HG02610 (cell line): ENCODE measurements around the gene HELT.

Experiments used
- ATAC-seq: cut with Tn5 transposase; IDR thresholded peaks from one replicate; pipeline ENCODE4 v1.9.1; 2021; ENCODE audit warnings: mild to moderate bottlenecking, moderate library complexity; ENCODE audit not compliant: unreplicated experiment

The HELT gene

GRCh38 chr4:185003596-185004351 lies 14.5 kb upstream of the HELT start:
- ATAC-seq, result no peak

GRCh38 chr4:185004562-185005218 lies 13.6 kb upstream of the HELT start:
- peak; percentile 35 for ATAC-seq

DNA sequence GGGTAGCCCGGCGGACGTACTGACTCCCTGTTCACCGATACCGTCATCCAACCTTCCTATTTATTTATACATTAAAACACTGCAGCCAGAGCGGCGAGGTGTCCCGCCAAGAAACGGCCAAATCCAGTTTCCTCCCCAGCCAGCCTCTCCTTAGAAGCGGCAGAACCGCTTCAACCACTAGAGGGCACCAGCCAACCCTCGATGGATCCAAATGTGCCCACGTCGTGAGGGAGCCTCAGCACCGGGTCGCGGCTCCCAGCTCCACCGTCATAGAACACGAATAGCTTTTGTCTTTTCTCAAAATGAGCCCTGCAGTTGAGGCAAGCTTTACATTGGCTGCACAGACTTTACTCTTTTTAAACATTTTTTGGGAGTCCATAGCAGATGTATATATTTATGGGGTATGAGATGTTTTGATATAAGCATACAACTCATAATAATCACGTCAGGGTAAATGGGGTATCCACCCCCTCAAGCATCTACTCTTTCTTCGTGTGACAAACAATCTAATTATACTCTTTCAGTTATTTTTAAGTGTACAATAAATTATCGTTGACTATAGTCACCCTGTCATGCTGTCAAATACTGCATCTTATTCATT lies 13.0 kb upstream of the HELT start:
- ATAC-seq, result peak; percentile 91

DNA sequence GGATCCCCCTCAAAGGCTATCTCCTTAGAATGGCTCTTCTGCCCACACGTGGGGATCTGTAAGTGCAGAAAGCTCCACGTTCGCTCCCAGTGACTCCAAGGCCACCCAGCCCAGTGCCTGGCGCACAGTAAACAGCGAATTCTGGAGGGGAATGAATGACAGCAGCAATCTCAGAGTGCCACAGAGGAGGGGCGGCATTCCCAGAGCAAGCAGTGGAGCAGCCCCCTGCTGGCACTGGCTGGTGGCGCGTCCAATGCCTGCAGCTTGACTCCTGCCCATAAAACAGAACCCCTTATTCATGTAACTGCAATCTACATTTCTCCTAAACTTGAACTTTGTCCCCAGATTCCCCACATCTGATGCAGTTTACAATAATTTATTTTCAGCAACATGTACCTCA lies 6.9 kb upstream of the HELT start:
- ATAC-seq, result no peak

GRCh38 chr4:185013417-185014125 lies 4.7 kb upstream of the HELT start:
- ATAC-seq, result no peak

- no peak for ATAC-seq
These were observed 3.2 kb upstream of the HELT start for GRCh38 chr4:185015108-185015507.

DNA sequence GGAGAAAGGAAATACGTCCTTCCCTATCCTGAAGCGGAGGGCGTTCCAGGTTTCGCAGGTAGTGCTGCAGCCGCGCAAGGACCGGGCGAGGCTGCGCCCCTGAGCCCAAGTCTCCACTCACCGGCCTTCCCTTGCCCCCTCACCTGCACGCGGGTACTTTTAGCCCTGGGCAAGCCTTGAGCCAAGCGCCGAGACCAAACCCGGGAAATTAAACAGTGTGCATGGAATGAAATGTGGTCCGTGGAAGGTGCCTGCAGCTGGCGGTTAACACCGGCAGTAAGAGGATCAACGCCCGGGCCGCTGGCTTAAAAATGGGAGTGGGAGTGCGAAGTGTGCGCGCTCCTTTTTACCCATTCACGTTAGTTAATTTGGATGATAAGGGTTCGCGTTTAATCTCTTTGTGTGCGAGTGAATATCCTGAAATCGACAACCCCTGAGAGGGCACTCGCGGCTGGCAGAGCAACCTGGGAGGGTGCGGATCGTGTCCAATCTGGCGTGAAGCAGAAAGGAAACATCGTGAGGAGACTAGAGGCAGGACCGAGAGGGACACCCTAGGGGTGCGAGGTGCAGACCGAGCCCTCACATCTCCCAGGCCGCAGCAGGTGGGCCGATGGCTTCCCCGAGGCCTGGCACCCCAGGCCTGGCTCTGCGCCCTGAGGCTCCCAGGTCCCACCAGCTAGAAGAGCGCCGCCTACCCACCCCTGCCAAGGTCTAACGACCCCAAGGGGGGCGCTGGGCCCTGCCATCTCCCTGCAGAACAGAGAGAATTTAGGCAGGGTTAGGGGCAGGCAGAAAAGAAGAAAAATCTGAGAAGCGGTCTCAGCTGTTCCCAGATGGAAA lies 2.0 kb upstream of the HELT start:
- ATAC-seq, result no peak

- ATAC-seq, result no peak
These were observed 1.1 kb upstream of the HELT start for GRCh38 chr4:185016946-185017758.

DNA sequence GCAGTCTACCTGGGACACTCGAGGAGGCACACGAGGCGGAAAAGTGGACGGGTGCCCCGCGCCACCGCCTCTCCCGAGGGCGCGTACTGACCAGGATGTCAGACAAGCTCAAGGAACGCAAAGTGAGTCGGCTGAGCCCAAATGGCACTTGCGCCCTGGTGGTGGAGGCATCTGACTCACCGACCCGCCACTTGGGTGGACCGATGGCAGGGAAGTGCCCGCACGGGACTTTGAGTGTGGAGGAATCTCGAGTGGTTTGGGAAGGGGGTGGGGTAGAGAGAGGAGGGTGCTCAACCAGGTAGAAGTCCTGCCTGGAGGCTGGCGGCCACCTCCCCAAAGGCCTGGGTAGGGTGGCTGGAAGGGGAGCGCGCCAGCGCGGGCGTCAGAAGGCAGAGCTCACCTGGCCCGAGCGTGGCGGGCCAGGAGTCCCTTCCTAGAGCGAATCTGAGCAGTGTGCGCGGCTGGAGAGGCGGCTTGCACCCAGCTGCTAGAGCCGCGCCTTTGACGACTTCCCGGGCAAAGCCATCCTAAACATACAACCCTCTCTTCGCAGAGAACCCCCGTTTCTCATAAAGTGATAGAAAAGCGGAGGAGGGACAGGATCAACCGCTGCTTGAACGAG lies 655 bp downstream of the HELT start:
- ATAC-seq, result no peak

DNA sequence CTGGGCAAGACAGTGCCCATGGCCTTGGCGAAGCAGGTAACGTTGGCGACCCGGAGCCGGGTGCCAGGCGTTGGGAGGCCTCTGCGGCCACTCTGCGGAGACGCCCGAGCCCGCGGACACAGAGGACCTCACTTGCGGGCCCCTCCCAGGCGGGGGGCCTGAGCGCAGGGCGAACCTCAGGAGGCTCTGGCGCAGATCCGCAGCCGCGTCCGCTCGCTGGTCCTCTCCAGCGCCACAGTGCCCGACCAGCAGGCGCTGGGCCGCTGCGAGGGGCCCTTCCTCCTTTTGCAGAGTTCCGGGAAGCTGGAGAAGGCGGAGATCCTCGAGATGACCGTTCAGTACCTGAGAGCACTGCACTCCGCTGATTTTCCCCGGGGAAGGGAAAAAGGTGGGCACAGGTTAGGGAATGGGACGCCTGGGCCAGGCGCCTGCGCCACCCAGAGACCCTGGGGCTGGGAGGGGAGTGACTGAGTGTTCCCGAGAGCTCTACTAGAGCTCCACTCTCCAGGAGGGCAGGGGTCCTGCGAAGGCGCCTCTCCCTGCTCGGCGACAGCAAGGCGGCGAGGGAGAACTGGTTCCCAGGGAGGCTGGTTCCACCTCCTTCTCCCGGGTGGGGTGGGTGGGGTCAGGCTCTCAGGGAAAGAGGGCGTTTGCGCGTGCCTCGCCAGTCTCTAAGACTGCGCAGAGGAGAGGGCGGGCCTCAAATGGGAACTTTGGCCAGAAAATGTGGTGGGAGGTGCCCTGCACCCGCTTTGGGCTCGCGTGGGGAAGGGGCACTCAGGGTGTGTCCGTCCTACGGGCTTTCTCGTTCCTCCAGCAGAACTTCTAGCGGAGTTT lies 1.4 kb downstream of the HELT start:
- ATAC-seq, result no peak

DNA sequence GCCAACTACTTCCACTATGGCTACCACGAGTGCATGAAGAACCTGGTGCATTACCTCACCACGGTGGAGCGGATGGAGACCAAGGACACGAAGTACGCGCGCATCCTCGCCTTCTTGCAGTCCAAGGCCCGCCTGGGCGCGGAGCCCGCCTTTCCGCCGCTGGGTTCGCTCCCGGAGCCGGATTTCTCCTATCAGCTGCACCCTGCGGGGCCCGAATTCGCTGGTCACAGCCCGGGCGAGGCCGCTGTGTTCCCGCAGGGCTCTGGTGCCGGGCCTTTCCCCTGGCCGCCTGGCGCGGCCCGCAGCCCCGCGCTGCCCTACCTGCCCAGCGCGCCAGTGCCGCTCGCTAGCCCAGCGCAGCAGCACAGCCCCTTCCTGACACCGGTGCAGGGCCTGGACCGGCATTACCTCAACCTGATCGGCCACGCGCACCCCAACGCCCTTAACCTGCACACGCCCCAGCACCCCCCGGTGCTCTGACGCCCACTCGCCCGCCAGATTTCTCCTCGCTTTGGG lies 2.1 kb downstream of the HELT start:
- ATAC-seq, result no peak

DNA sequence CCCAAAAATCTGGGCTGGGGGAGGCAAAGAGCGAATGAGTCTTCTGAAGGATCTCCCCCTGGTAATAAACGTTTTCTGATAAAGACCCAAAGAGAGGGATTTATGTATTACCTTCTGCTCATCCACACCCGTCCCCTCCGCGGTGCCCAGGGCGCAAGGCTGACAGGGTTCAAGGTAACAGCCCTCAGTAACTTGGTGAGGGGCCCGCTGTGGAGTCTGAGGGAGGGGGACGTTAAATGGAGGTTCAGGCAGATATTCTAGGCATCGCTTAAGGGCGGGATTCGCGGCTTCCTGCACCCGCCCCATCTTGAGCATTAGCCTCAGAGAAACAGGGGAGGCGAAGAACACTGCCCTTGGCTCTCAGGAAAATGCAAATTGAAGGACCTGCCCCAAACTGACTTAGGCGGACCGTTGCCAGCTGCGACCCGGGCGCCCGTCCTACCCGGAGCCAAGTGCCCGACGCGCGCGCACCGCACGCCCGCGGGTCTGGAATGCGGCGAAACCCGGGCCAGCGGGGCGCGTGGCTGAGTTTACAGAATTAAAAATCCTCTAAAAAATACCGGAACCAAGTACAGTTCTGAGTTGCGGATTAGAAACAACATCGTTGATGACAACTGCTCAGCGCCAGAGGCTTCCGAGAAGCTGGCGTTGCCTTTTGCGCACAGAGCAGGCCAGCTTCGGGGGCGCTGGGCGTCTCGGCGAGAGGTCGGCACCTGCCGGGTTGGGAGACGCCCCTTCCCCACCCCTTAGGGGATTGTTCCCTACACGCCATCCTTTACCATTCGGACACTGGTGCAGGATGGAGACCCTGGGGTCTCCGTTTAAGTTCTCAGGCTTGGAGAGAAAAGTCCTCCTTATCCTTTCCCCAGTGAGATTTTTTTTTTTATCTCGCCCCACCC lies 2.8 kb downstream of the HELT start:
- ATAC-seq, result no peak

DNA sequence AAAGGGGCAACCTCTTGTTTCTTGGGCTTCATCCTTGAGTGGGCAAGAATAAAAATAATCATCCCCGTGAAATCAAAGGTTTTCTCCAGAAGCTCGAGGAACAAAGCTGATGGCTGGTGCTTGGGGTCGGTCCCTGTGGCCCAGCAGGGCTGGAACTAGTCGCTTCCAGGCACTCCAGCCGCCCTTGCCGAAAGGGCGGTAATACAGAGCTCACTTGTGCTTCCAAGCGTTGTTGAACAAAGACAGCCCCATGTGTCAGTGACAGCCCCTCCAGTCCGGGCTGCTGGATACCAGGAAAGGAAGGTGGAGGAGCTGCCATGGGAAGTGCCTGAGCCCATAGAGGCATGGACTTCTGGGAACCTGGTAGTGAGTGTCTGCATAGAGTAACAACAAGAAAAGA lies 5.2 kb downstream of the HELT start:
- no peak for ATAC-seq

- no peak for ATAC-seq
These were observed 10.3 kb downstream of the HELT start for GRCh38 chr4:185028625-185029024.

DNA sequence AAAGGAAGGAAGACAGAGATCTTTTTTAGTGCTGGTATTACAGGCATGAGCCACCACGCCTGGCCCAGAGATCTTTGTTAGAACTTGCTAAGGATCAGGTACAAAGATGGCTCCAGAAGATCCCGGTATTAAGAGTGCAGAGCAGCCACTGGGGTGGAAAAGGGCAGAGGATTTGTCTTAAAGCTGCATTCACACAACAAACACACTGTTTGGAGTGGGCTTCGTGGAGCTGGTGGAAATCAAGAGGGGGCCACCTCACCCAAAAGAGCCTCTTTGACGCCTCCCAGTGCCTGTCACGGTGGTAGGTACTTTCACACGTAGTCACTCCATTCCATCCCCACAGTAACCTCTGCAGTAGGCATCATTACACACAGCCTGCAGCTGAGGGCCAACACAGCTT lies 13.3 kb downstream of the HELT start:
- no peak for ATAC-seq

DNA sequence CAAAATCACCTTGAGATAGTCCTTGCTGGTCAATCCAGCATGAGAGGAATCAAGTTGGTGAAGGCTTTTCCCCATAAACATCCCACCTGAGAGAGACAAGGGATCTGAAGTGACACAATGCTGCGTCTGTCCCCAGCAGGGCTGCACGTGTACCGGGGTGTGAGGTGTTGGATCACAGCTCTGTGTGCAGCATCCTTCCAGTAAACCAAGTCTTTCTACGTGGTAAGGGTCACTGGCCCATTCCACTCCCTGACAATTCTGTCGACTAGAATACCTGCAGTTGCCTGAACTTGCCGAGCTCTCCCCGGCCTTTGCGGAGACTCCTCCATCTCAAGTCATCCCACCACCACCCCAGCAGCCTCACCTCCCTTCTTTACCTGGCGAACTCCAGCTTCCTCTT lies 14.8 kb downstream of the HELT start:
- no peak for ATAC-seq

DNA sequence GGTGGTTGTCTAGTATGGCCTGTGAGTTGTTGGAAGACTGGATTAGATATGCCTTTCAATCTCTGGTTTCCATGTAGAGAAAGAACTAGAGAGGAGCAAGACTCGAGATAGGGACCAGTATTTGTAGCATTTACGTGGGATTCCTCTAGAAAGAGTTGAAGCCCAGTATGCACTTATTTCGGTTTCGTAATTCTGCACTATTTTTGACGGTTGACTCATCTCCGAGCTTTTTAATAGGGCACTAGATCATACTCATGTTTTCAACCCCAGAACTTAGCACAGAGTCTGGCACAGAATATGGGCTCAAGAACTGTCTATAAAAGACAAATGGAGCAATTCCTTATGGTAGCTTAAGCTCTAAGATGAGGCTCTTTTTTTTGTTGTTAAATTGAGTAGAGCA lies 15.7 kb downstream of the HELT start:
- no peak for ATAC-seq
